T-cell (primary cell): ENCODE measurements around the gene KCTD19. TPM values are rescaled to one million over a fixed set of nuclear protein-coding genes. Genes with fewer than 3 reads are reported as not detected.
"Not testable (repeated sequence)": the region's sequence is repeated elsewhere in the genome, so short reads cannot be mapped to it uniquely, and the experiment has no call there.

Experiments used
- ATAC-seq, 4 experiments: fragments of 200-7000 bp in 3 of 4; fragments of 150-1000 bp in 1 of 4; cut with Tn5 transposase; replicated peaks in 1 of 4; 1 replicate in 3 of 4; 2 replicates in 1 of 4; pipeline ENCODE4 v1.10.0; 2021; ENCODE audit warnings: moderate library complexity in 3 of 4, mild to moderate bottlenecking in 2 of 4, moderate number of reproducible peaks in 1 of 4
- CTCF ChIA-PET, 2 donors: fragments of 300-600 bp; sonication (Branson Sonifier 250); formaldehyde crosslinking; loops; one replicate each; lab custom pipeline; 2022; ENCODE audit warnings: antibody characterized with exemption in 2 of 2; lab: Charles Lee
- POLR2A ChIA-PET, 2 donors: fragments of 300-600 bp; sonication (Branson Sonifier 250); formaldehyde crosslinking; loops; one replicate each; lab custom pipeline; 2022; ENCODE audit warnings: antibody characterized with exemption in 2 of 2; lab: Charles Lee
- DNase-seq, 35 experiments: peaks; one replicate each; pipeline versions ENCODE4 v3.0.0 to v3.0.0-alpha.2; 2013 to 2023
- H3K27ac ChIP-seq: one replicate; pipeline ENCODE4 v1.5.1; 2013; ENCODE audit warnings: low read length
- H3K27me3 ChIP-seq, 2 experiments: replicated peaks in 1 of 2; 1 replicate in 1 of 2; 2 replicates in 1 of 2; pipeline versions ENCODE4 v1.6.1 to v1.7.0; 2013; ENCODE audit warnings: low read length in 1 of 2, mixed read lengths in 1 of 2; ENCODE audit not compliant: control insufficient read depth in 2 of 2, insufficient read depth in 2 of 2; ENCODE audit errors: extremely low read depth in 1 of 2
- H3K36me3 ChIP-seq, 2 donors: 1 replicate in 1 of 2; 2 replicates in 1 of 2; pipeline versions ENCODE4 v1.6.1 to v1.7.0; 2013; ENCODE audit warnings: low read length in 1 of 2; ENCODE audit not compliant: control insufficient read depth in 2 of 2, insufficient read depth in 1 of 2; ENCODE audit errors: extremely low read depth in 1 of 2
- H3K4me1 ChIP-seq, 2 experiments: 1 replicate in 1 of 2; 2 replicates in 1 of 2; pipeline versions ENCODE4 v1.6.1 to v1.7.0; 2013; ENCODE audit warnings: low read length in 2 of 2, mixed read lengths in 1 of 2; ENCODE audit not compliant: insufficient read depth in 2 of 2, control insufficient read depth in 1 of 2; ENCODE audit errors: extremely low read depth in 1 of 2
- H3K4me3 ChIP-seq, 2 donors: 1 replicate in 1 of 2; 2 replicates in 1 of 2; pipeline versions ENCODE4 v1.5.1 to v1.7.0; 2013; ENCODE audit warnings: mild to moderate bottlenecking in 2 of 2, low read length in 1 of 2, moderate library complexity in 1 of 2; ENCODE audit not compliant: control insufficient read depth in 1 of 2; ENCODE audit errors: extremely low read depth in 1 of 2
- H3K9me3 ChIP-seq: 2 replicates; pipeline ENCODE4 v1.7.0; 2013
- H3K27ac Mint-ChIP-seq, 2 donors: one replicate each; pipeline ENCODE4 v1.8.0; 2020 to 2021; ENCODE audit warnings: mild to moderate bottlenecking in 2 of 2, mixed read lengths in 2 of 2
- H3K27me3 Mint-ChIP-seq, 2 donors: one replicate each; pipeline ENCODE4 v1.8.0; 2021 to 2022; ENCODE audit warnings: mixed read lengths in 2 of 2
- H3K36me3 Mint-ChIP-seq: one replicate; pipeline ENCODE4 v1.8.0; 2021; ENCODE audit warnings: mixed read lengths
- H3K4me1 Mint-ChIP-seq, 3 donors: one replicate each; pipeline ENCODE4 v1.8.0; 2020 to 2022; ENCODE audit warnings: mixed read lengths in 3 of 3, mild to moderate bottlenecking in 1 of 3
- H3K4me3 Mint-ChIP-seq, 3 donors: one replicate each; pipeline ENCODE4 v1.8.0; 2020 to 2022; ENCODE audit warnings: mild to moderate bottlenecking in 3 of 3, mixed read lengths in 3 of 3, moderate library complexity in 3 of 3
- H3K9me3 Mint-ChIP-seq, 3 donors: one replicate each; pipeline ENCODE4 v1.8.0; 2020 to 2022; ENCODE audit warnings: mixed read lengths in 3 of 3
- WGBS: methylation state at CpG from one replicate; pipeline ENCODE4 v1.1.5; 2013; ENCODE audit warnings: missing lambda C conversion rate; ENCODE audit not compliant: insufficient coverage; 5-methylcytosine and 5-hydroxymethylcytosine counted together
- total RNA-seq, 35 experiments: library from RNA in 6 of 35; stranded (reverse) in 6 of 35; fragments of 120-200 nt in 1 of 35; gene quantifications; one replicate each; pipeline versions ENCODE4 v1.2.1 to v1.2.4 and lab custom pipeline; 2013 to 2026

KCTD19 gene
- total RNA-seq, 5 donors from 2014 or later (not counting 1 experiment from before 2014, with no cell fraction given), result not detected

DNA sequence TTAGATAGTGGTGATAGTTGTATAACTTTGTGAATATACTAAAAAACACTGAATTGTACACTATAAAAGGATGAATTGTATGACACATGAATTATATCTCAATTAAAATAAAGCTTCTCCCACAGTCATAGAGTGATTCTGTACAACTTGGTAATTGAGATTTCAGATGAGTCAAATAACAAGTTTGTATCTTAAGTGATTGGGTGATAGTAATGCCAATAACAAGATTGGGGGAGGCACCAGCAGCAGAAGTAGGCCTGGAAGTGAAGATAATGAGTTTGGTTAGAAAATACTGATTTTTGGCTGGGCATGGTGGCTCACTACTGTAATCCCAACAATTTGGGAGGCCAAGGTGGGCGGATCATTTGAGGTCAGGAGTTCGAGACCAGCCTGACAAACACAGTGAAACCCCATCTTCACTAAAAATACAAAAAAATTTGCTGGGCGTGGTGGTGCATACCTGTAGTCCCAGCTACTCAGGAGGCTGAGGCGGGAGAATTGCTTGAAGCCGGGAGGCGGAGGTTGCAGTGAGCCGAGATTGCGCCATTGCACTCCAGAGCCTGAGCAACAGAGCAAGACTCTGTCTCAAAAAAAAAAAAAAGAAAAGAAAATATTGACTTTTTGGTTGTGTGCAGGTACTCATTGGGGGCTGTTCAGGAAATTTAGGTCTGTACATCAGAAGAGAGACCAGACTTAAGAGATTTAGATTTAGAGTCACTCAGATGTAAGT lies 33.2 kb upstream of the KCTD19 start:
- H3K9me3 ChIP-seq, H3K9me3 Mint-ChIP-seq, H3K4me3 Mint-ChIP-seq, H3K27me3 Mint-ChIP-seq, H3K27ac Mint-ChIP-seq, H3K4me1 ChIP-seq, H3K4me3 ChIP-seq, H3K36me3 Mint-ChIP-seq, ATAC-seq, DNase-seq, POLR2A ChIA-PET, H3K27ac ChIP-seq, H3K27me3 ChIP-seq, CTCF ChIA-PET, H3K36me3 ChIP-seq: not testable (repeated sequence)
- peaks cover 7 to 11% (median 9%) of the 10 kb centered on the region in 3 donors for H3K4me1 Mint-ChIP-seq
- WGBS, result 93% methylated on average over 6 of the region's 8 CpGs

DNA sequence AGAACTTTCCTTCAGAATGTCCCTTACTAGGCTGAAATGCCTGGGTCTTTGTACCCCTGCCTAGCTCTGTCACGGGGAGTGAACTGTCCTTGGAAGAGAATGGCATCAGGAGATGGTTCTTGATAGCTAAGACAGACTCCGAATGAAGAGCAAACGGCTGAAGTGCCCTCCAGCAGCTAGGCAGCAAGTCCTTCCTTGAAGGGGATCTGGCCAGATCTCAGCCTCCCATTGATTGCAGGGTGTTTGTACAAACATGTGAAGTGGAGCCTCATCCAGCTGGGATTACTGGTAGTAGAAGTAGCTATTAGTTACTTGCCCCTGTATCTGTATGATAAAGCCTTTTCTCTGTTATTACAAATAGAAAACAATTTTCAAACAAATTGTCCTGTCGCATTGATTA lies 31.0 kb upstream of the KCTD19 start:
- Mint-ChIP-seq H3K4me1 (no peaks in the 10 kb centered on the region), H3K36me3 (no peaks in the 10 kb centered on the region), H3K9me3 (no peaks in the 10 kb centered on the region), H3K4me3 (no peak overlapping the region), H3K27me3 (peaks cover 5 to 9% of the 10 kb centered on the region in 2 donors), H3K27ac (no peak overlapping the region)
- ChIA-PET CTCF (interaction anchor here in 1 of 2 donors (0.7 to 1.1 kb wide), 2 partner anchors 11 to 43 kb away, joined by 3 read pairs; no protein-coding TSS in a partner anchor), POLR2A (interaction anchor here in 1 of 2 donors (0.7 kb wide), 1 partner anchor 326 kb away, joined by 5 read pairs; no protein-coding TSS in a partner anchor)
- Histone ChIP-seq H3K9me3 (no peaks in the 10 kb centered on the region), H3K36me3 (no peaks in the 10 kb centered on the region), H3K27me3 (peaks cover 0 to 3% of the 10 kb centered on the region in 2 experiments), H3K4me3 (no peak overlapping the region), H3K4me1 (no peaks in the 10 kb centered on the region), H3K27ac (no peak overlapping the region)
- DNase-seq, result no peak
- WGBS, result 70% methylated on average over 3 of the region's 4 CpGs
- no peak for ATAC-seq

DNA sequence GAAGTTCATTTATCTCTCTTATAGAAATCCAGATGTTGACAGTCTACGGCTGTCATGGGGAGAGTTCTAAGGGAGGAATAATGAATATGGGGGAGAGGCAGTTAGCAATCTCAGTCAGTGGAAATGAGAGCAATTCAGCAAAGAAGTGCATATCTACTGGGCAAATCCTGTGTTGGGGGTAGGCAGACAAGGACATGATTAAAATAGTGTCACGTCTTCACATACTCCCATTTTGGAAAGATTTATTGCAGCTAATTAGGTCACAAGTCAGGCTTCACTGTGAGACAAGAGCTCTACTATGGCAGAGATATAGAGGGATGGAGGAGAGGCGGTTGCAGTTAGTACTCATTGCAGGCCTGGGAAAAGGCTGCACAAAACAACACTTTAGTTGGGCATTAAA lies 29.9 kb upstream of the KCTD19 start:
- H3K27me3 Mint-ChIP-seq, result peaks cover 5 to 9% of the 10 kb centered on the region in 2 donors
- Histone ChIP-seq H3K27ac (no peak overlapping the region), H3K4me1 (no peaks in the 10 kb centered on the region), H3K4me3 (no peak overlapping the region), H3K36me3 (no peaks in the 10 kb centered on the region), H3K9me3 (no peaks in the 10 kb centered on the region), H3K27me3 (peaks cover 0 to 3% of the 10 kb centered on the region in 2 experiments)
- no peaks in the 10 kb centered on the region for H3K36me3 Mint-ChIP-seq
- CTCF ChIA-PET, result interaction anchor here in 1 of 2 donors (0.6 kb wide), 1 partner anchor 35 kb away, joined by 3 read pairs; no protein-coding TSS in a partner anchor
- H3K9me3 Mint-ChIP-seq, result no peaks in the 10 kb centered on the region
- H3K4me3 Mint-ChIP-seq, result no peak overlapping the region
- no peak overlapping the region for H3K27ac Mint-ChIP-seq
- H3K4me1 Mint-ChIP-seq, result no peaks in the 10 kb centered on the region
- 100% methylated on average over 2 of the region's 3 CpGs for WGBS
- no peak for DNase-seq
- no peak for ATAC-seq
- POLR2A ChIA-PET, result no interaction called here

DNA sequence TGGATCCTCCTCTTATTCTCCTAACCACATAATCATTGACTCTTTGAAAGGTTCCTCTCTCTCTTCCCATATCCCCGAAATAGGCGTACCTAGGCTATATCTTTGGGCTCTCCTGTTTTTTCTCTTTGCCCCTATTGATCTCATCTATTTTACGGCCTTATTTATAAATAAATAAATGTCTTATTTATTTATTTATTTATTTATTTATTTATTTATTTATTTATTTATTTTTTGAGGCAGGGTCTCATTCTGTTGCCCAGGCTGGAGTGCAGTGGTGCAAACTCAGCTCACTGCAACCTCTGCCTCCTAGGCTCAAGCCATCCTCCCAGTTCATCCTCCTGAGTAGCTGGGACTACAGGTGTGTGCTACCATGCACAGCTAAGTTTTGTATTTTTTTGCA lies 25.9 kb upstream of the KCTD19 start:
- H3K9me3 Mint-ChIP-seq, H3K27me3 Mint-ChIP-seq, H3K9me3 ChIP-seq, H3K27ac ChIP-seq, H3K4me1 ChIP-seq, H3K27ac Mint-ChIP-seq, H3K27me3 ChIP-seq, H3K36me3 ChIP-seq, POLR2A ChIA-PET, ATAC-seq, H3K4me1 Mint-ChIP-seq, DNase-seq, H3K36me3 Mint-ChIP-seq, H3K4me3 ChIP-seq, H3K4me3 Mint-ChIP-seq: not testable (repeated sequence)
- CTCF ChIA-PET, result interaction anchor here in 1 of 2 donors (1.3 kb wide), 1 partner anchor 49 kb away, joined by 3 read pairs; no protein-coding TSS in a partner anchor
- no CpG with 5 or more reads among the region's 3 CpGs for WGBS

DNA sequence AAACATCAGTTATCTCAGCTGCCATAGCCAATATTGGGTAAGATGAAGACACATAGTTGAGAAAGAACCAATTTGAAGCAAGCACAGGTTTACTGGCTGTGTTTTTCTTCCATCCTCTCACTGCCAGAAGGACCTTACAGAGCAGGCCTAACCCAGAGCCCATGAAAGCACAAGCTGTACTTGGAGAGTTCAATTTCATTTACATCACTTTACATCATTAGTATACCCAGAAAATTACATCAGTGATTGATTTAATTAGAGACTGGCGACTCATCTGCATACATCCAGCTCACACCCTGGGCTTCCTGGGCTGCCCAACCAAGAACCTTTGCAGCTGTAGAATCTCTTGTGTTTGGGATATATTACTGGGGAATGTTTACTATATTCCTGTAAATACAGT lies 23.8 kb upstream of the KCTD19 start:
- Histone ChIP-seq H3K4me1 (no peaks in the 10 kb centered on the region), H3K36me3 (no peaks in the 10 kb centered on the region), H3K4me3 (no peak overlapping the region), H3K27me3 (no peaks in the 10 kb centered on the region), H3K27ac (no peak overlapping the region), H3K9me3 (no peaks in the 10 kb centered on the region)
- no peaks in the 10 kb centered on the region for H3K36me3 Mint-ChIP-seq
- no peaks in the 10 kb centered on the region for H3K4me1 Mint-ChIP-seq
- H3K9me3 Mint-ChIP-seq, result no peaks in the 10 kb centered on the region
- H3K27me3 Mint-ChIP-seq, result peaks cover 0 to 1% of the 10 kb centered on the region in 2 donors
- H3K27ac Mint-ChIP-seq, result no peak overlapping the region
- ATAC-seq (no peak), DNase-seq (no peak)
- ChIA-PET POLR2A (no interaction called here), CTCF (interaction anchor here in 1 of 2 donors (0.5 kb wide), 1 partner anchor 33 kb away, joined by 7 read pairs; no protein-coding TSS in a partner anchor)
- WGBS, result no CpG with 5 or more reads among the region's 1 CpG
- no peak overlapping the region for H3K4me3 Mint-ChIP-seq

DNA sequence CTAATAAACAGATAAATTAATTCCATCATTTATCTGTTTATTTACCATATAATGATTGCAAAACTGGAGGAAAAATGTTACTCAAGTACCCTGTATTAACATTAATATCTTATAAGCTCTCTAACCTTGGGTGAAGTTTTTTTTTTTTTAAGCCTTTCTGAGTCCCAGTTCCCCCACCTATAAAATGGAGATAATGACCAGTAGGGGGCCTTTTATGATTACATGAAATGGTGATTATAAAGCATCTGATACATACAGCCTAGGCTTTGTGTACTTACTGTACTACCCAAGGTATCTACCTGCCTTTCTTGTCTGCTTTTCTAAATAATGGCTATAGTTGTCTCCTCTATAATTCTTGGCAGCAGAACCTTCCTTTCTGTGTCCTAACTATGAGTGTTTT lies 22.6 kb upstream of the KCTD19 start:
- no peaks in the 10 kb centered on the region for H3K36me3 Mint-ChIP-seq
- Histone ChIP-seq H3K27me3 (no peaks in the 10 kb centered on the region), H3K9me3 (no peaks in the 10 kb centered on the region), H3K27ac (no peak overlapping the region), H3K4me3 (no peak overlapping the region), H3K4me1 (no peaks in the 10 kb centered on the region), H3K36me3 (no peaks in the 10 kb centered on the region)
- H3K9me3 Mint-ChIP-seq, result no peaks in the 10 kb centered on the region
- POLR2A ChIA-PET, result no interaction called here
- ATAC-seq (peak in 2 of 4 experiments; percentile 40 to 62), DNase-seq (peak in 1 of 35 experiments; percentile 39)
- H3K4me3 Mint-ChIP-seq, result no peak overlapping the region
- H3K4me1 Mint-ChIP-seq, result no peaks in the 10 kb centered on the region
- no peaks in the 10 kb centered on the region for H3K27me3 Mint-ChIP-seq
- CTCF ChIA-PET, result interaction anchor here in 1 of 2 donors (0.5 kb wide), 1 partner anchor 113 kb away, joined by 7 read pairs; no protein-coding TSS in a partner anchor
- no peak overlapping the region for H3K27ac Mint-ChIP-seq
